T-cell (primary cell): Measurements from ENCODE around the gene KCNIP1. TPM values are rescaled to one million over a fixed set of nuclear protein-coding genes. Genes with fewer than 3 reads are reported as not detected.
A peak's percentile ranks its signal among the peaks of the same experiment; 100 is the strongest.

Experiments used
- ATAC-seq, 4 experiments: fragments of 200-7000 bp in 3 of 4; fragments of 150-1000 bp in 1 of 4; cut with Tn5 transposase; replicated peaks in 1 of 4; 1 replicate in 3 of 4; 2 replicates in 1 of 4; pipeline ENCODE4 v1.10.0; 2021; ENCODE audit warnings: moderate library complexity in 3 of 4, mild to moderate bottlenecking in 2 of 4, moderate number of reproducible peaks in 1 of 4
- CTCF ChIA-PET, 2 donors: fragments of 300-600 bp; sonication (Branson Sonifier 250); formaldehyde crosslinking; loops; one replicate each; lab custom pipeline; 2022; ENCODE audit warnings: antibody characterized with exemption in 2 of 2; lab: Charles Lee
- POLR2A ChIA-PET, 2 donors: fragments of 300-600 bp; sonication (Branson Sonifier 250); formaldehyde crosslinking; loops; one replicate each; lab custom pipeline; 2022; ENCODE audit warnings: antibody characterized with exemption in 2 of 2; lab: Charles Lee
- DNase-seq, 35 experiments: peaks; one replicate each; pipeline versions ENCODE4 v3.0.0 to v3.0.0-alpha.2; 2013 to 2023
- H3K27ac ChIP-seq: one replicate; pipeline ENCODE4 v1.5.1; 2013; ENCODE audit warnings: low read length
- H3K27me3 ChIP-seq, 2 experiments: replicated peaks in 1 of 2; 1 replicate in 1 of 2; 2 replicates in 1 of 2; pipeline versions ENCODE4 v1.6.1 to v1.7.0; 2013; ENCODE audit warnings: low read length in 1 of 2, mixed read lengths in 1 of 2; ENCODE audit not compliant: control insufficient read depth in 2 of 2, insufficient read depth in 2 of 2; ENCODE audit errors: extremely low read depth in 1 of 2
- H3K36me3 ChIP-seq, 2 donors: 1 replicate in 1 of 2; 2 replicates in 1 of 2; pipeline versions ENCODE4 v1.6.1 to v1.7.0; 2013; ENCODE audit warnings: low read length in 1 of 2; ENCODE audit not compliant: control insufficient read depth in 2 of 2, insufficient read depth in 1 of 2; ENCODE audit errors: extremely low read depth in 1 of 2
- H3K4me1 ChIP-seq, 2 experiments: 1 replicate in 1 of 2; 2 replicates in 1 of 2; pipeline versions ENCODE4 v1.6.1 to v1.7.0; 2013; ENCODE audit warnings: low read length in 2 of 2, mixed read lengths in 1 of 2; ENCODE audit not compliant: insufficient read depth in 2 of 2, control insufficient read depth in 1 of 2; ENCODE audit errors: extremely low read depth in 1 of 2
- H3K4me3 ChIP-seq, 2 donors: 1 replicate in 1 of 2; 2 replicates in 1 of 2; pipeline versions ENCODE4 v1.5.1 to v1.7.0; 2013; ENCODE audit warnings: mild to moderate bottlenecking in 2 of 2, low read length in 1 of 2, moderate library complexity in 1 of 2; ENCODE audit not compliant: control insufficient read depth in 1 of 2; ENCODE audit errors: extremely low read depth in 1 of 2
- H3K9me3 ChIP-seq: 2 replicates; pipeline ENCODE4 v1.7.0; 2013
- H3K27ac Mint-ChIP-seq, 2 donors: one replicate each; pipeline ENCODE4 v1.8.0; 2020 to 2021; ENCODE audit warnings: mild to moderate bottlenecking in 2 of 2, mixed read lengths in 2 of 2
- H3K27me3 Mint-ChIP-seq, 2 donors: one replicate each; pipeline ENCODE4 v1.8.0; 2021 to 2022; ENCODE audit warnings: mixed read lengths in 2 of 2
- H3K36me3 Mint-ChIP-seq: one replicate; pipeline ENCODE4 v1.8.0; 2021; ENCODE audit warnings: mixed read lengths
- H3K4me1 Mint-ChIP-seq, 3 donors: one replicate each; pipeline ENCODE4 v1.8.0; 2020 to 2022; ENCODE audit warnings: mixed read lengths in 3 of 3, mild to moderate bottlenecking in 1 of 3
- H3K4me3 Mint-ChIP-seq, 3 donors: one replicate each; pipeline ENCODE4 v1.8.0; 2020 to 2022; ENCODE audit warnings: mild to moderate bottlenecking in 3 of 3, mixed read lengths in 3 of 3, moderate library complexity in 3 of 3
- H3K9me3 Mint-ChIP-seq, 3 donors: one replicate each; pipeline ENCODE4 v1.8.0; 2020 to 2022; ENCODE audit warnings: mixed read lengths in 3 of 3
- WGBS: methylation state at CpG from one replicate; pipeline ENCODE4 v1.1.5; 2013; ENCODE audit warnings: missing lambda C conversion rate; ENCODE audit not compliant: insufficient coverage; 5-methylcytosine and 5-hydroxymethylcytosine counted together
- total RNA-seq, 35 experiments: library from RNA in 6 of 35; stranded (reverse) in 6 of 35; fragments of 120-200 nt in 1 of 35; gene quantifications; one replicate each; pipeline versions ENCODE4 v1.2.1 to v1.2.4 and lab custom pipeline; 2013 to 2026

The KCNIP1 gene
- total RNA-seq, 5 donors from 2014 or later (not counting 1 experiment from before 2014, with no cell fraction given) = not detected

DNA sequence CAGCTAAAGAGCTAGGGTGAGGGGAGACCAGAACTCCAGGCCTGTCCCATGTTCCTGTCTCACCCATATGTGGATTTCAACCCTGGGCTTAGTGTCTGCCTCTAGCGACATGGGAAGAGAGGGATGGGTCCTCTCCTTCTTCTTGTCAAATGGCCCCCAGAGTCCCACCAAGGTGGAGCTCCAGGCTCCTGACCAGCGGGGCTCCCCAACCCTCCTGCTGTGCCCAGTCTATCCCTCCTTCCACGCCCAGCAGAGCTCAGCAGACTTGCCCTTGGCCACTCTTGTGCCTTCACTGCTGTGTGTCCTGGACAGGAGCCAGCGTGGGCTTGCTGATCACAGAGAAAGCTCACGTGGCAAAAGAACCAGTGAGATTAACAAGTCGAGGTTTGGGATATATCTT is 156.7 kb downstream of the KCNIP1 start:
- no peak overlapping the region for H3K4me3 ChIP-seq
- Mint-ChIP-seq H3K4me3 (no peak overlapping the region), H3K36me3 (no peaks in the 10 kb centered on the region), H3K9me3 (no peaks in the 10 kb centered on the region), H3K4me1 (no peaks in the 10 kb centered on the region), H3K27ac (no peak overlapping the region), H3K27me3 (peaks cover 14 to 30% of the 10 kb centered on the region in 2 donors)
- DNase-seq (no peak), ATAC-seq (no peak)
- POLR2A ChIA-PET = no interaction called here
- no peaks in the 10 kb centered on the region for H3K4me1 ChIP-seq
- H3K27me3 ChIP-seq = peaks cover 0 to 17% of the 10 kb centered on the region in 2 experiments
- H3K36me3 ChIP-seq = no peaks in the 10 kb centered on the region
- WGBS = 65% methylated on average over 5 of the region's 6 CpGs
- H3K27ac ChIP-seq = no peak overlapping the region
- no peaks in the 10 kb centered on the region for H3K9me3 ChIP-seq
- CTCF ChIA-PET = interaction anchor here in 1 of 2 donors (0.7 kb wide), 1 partner anchor 1514 kb away, joined by 3 read pairs; no protein-coding TSS in a partner anchor

DNA sequence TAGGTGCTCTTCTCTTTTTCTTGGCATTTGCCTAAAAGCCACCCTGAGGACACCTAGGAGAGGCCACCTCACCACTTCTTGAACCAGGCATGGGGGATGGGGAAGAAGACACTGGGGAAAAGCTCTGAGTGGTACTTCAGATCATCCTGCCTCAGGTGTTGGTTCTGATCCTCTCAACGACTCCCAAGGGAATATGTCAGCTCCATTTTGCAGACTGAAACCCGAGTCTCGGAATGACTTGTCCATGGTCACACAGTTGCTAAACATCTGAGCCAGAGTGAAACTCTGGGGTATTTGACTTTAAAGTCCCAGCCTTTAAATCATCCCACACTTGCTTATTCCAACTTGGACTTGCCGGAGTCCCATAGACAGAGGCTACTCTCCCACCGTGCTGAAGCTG is 159.1 kb downstream of the KCNIP1 start:
- no peak overlapping the region for H3K27ac Mint-ChIP-seq
- no peaks in the 10 kb centered on the region for H3K36me3 Mint-ChIP-seq
- H3K27me3 Mint-ChIP-seq = peaks cover 17 to 27% of the 10 kb centered on the region in 2 donors
- DNase-seq = no peak
- no peaks in the 10 kb centered on the region for H3K9me3 Mint-ChIP-seq
- H3K4me1 Mint-ChIP-seq = no peaks in the 10 kb centered on the region
- ATAC-seq = no peak
- no peaks in the 10 kb centered on the region for H3K4me1 ChIP-seq
- POLR2A ChIA-PET = no interaction called here
- no peaks in the 10 kb centered on the region for H3K36me3 ChIP-seq
- H3K9me3 ChIP-seq = no peaks in the 10 kb centered on the region
- 64% methylated on average over 2 of the region's 5 CpGs for WGBS
- no peak overlapping the region for H3K27ac ChIP-seq
- H3K4me3 ChIP-seq = no peak overlapping the region
- H3K27me3 ChIP-seq = peaks cover 0 to 19% of the 10 kb centered on the region in 2 experiments
- CTCF ChIA-PET = no interaction called here
- H3K4me3 Mint-ChIP-seq = no peak overlapping the region

- Mint-ChIP-seq H3K27me3 (peaks cover 37 to 38% of the 10 kb centered on the region in 2 donors), H3K27ac (no peak overlapping the region), H3K9me3 (no peaks in the 10 kb centered on the region), H3K36me3 (no peaks in the 10 kb centered on the region), H3K4me3 (no peak overlapping the region), H3K4me1 (peaks cover 8 to 11% (median 9%) of the 10 kb centered on the region in 3 donors)
- no peak for ATAC-seq
- no peak for DNase-seq
- Histone ChIP-seq H3K4me1 (peaks cover 0 to 6% of the 10 kb centered on the region in 2 experiments), H3K4me3 (no peak overlapping the region), H3K27ac (no peak overlapping the region), H3K9me3 (no peaks in the 10 kb centered on the region), H3K36me3 (no peaks in the 10 kb centered on the region), H3K27me3 (peaks cover 0 to 16% of the 10 kb centered on the region in 2 experiments)
- CTCF ChIA-PET = no interaction called here
- WGBS = 75% methylated on average over 1 of the region's 2 CpGs
- POLR2A ChIA-PET = no interaction called here
These were observed 175.0 kb downstream of the KCNIP1 start for GRCh38 chr5:170678811-170679210.

- ChIA-PET CTCF (no interaction called here), POLR2A (no interaction called here)
- Mint-ChIP-seq H3K27me3 (peaks cover 39 to 44% of the 10 kb centered on the region in 2 donors), H3K27ac (no peak overlapping the region), H3K36me3 (no peaks in the 10 kb centered on the region), H3K4me1 (peaks cover 8 to 11% (median 9%) of the 10 kb centered on the region in 3 donors), H3K4me3 (peak overlapping the region in 1 of 3 donors; percentile 18), H3K9me3 (no peaks in the 10 kb centered on the region)
- peak overlapping the region in 1 of 2 donors; percentile 11 for H3K4me3 ChIP-seq
- H3K4me1 ChIP-seq = peaks cover 0 to 6% of the 10 kb centered on the region in 2 experiments
- H3K27ac ChIP-seq = no peak overlapping the region
- DNase-seq (peak in 26 of 35 experiments; percentile 0 to 32 (median 9)), ATAC-seq (peak in 3 of 4 experiments; percentile 45 to 61 (median 57))
- no peaks in the 10 kb centered on the region for H3K36me3 ChIP-seq
- 1% methylated on average over 25 of the region's 28 CpGs for WGBS
- peaks cover 0 to 7% of the 10 kb centered on the region in 2 experiments for H3K27me3 ChIP-seq
- H3K9me3 ChIP-seq = no peaks in the 10 kb centered on the region
These were observed 177.2 kb downstream of the KCNIP1 start for GRCh38 chr5:170681013-170681433.

GRCh38 chr5:170691657-170692056 is 187.8 kb downstream of the KCNIP1 start:
- no peak for ATAC-seq
- WGBS = no CpG with 5 or more reads among the region's 4 CpGs
- H3K9me3 Mint-ChIP-seq = peaks cover 0 to 3% (median 0%) of the 10 kb centered on the region in 3 donors
- Histone ChIP-seq H3K27me3 (peaks cover 2 to 13% of the 10 kb centered on the region in 2 experiments), H3K9me3 (no peaks in the 10 kb centered on the region), H3K36me3 (no peaks in the 10 kb centered on the region), H3K4me1 (no peaks in the 10 kb centered on the region), H3K4me3 (no peak overlapping the region), H3K27ac (no peak overlapping the region)
- no peaks in the 10 kb centered on the region for H3K36me3 Mint-ChIP-seq
- no peaks in the 10 kb centered on the region for H3K4me1 Mint-ChIP-seq
- H3K4me3 Mint-ChIP-seq = no peak overlapping the region
- H3K27me3 Mint-ChIP-seq = peaks cover 45 to 64% of the 10 kb centered on the region in 2 donors
- no peak overlapping the region for H3K27ac Mint-ChIP-seq
- CTCF ChIA-PET = no interaction called here
- POLR2A ChIA-PET = no interaction called here
- no peak for DNase-seq

- Histone ChIP-seq H3K9me3 (no peaks in the 10 kb centered on the region), H3K4me1 (no peaks in the 10 kb centered on the region), H3K27ac (no peak overlapping the region), H3K27me3 (peaks cover 3 to 21% of the 10 kb centered on the region in 2 experiments), H3K36me3 (no peaks in the 10 kb centered on the region), H3K4me3 (no peak overlapping the region)
- 38% methylated on average over 2 of the region's 4 CpGs for WGBS
- Mint-ChIP-seq H3K4me1 (no peaks in the 10 kb centered on the region), H3K27me3 (peaks cover 48 to 64% of the 10 kb centered on the region in 2 donors), H3K27ac (no peak overlapping the region), H3K9me3 (peaks cover 0 to 3% (median 0%) of the 10 kb centered on the region in 3 donors), H3K36me3 (no peaks in the 10 kb centered on the region), H3K4me3 (no peak overlapping the region)
- DNase-seq (no peak), ATAC-seq (no peak)
- ChIA-PET POLR2A (no interaction called here), CTCF (no interaction called here)
These were observed 189.9 kb downstream of the KCNIP1 start for GRCh38 chr5:170693701-170694100.
